ENCODE measurements around the gene EXTL1.

Gene EXTL1

DNA sequence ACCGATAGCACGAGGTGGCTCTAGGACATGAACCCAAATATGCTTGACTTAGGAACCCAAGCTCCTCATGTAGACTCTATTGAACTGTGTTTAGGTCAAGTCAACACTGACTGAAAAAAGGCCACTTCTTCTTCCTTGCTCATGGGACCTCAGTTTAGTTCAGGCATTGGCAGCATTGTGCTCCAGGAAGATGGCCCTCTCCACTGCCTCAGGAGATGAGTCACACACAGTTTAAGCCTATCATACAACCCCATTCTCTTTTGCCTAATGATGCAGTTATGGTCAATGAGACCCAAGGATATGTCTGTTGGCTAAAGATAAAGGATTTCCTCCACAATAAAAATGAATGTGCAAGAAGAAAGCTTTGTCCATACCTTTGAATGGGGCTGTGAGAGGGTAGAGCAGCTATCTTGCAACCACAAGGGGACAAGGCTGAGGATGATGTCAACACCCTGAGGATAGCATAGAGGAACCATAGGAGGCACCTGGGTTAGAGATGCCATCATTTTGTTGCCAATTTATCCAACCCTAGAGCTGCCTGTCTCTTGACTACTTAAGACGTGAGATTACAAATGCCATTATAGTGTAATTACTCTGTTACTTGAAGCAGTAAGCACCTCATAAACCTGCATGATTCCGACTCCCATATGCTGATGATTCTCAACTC is 48.9 kb downstream of the EXTL1 start:
- no peak for DNase-seq (ENCODE audit: low read depth)

DNA sequence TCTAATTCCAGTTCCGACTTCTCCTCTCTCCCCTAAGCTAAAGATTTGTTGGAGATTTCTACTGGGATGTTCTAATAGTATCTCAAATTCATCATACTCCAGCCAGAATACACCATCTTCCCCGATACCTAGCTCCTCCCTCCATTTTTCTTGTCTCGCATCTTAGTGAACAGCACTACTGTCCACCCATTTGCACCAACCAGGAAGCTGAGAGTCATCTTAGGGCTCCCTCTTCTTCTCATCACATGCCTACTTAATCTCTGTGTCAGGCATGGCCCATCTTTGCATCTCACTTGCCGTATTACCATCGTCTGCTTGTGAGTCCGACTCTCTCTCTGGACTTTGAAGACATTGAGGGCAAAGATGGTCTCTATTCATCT is 49.4 kb downstream of the EXTL1 start:
- no peak for DNase-seq (ENCODE audit: low read depth)

DNA sequence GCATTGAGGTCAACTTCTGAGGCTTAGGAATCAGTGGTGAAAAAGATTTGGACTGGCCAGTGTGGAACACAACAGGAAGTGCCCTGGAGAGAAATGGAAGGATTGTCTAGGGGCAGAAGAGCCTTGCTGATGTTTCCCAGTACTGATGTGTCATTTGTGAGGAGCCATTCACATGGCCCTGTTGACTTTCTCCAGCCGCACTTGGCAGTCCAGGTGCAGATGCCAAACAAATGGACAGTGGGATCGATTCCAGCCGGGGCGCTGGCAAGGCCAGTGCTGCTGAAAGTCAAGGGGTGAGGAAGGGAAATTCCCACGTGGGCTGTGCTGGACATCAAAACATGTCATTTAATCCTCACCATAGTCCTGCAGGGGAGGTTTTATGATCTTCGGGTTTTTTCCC is 50.7 kb downstream of the EXTL1 start:
- no peak for DNase-seq (ENCODE audit: low read depth)

DNA sequence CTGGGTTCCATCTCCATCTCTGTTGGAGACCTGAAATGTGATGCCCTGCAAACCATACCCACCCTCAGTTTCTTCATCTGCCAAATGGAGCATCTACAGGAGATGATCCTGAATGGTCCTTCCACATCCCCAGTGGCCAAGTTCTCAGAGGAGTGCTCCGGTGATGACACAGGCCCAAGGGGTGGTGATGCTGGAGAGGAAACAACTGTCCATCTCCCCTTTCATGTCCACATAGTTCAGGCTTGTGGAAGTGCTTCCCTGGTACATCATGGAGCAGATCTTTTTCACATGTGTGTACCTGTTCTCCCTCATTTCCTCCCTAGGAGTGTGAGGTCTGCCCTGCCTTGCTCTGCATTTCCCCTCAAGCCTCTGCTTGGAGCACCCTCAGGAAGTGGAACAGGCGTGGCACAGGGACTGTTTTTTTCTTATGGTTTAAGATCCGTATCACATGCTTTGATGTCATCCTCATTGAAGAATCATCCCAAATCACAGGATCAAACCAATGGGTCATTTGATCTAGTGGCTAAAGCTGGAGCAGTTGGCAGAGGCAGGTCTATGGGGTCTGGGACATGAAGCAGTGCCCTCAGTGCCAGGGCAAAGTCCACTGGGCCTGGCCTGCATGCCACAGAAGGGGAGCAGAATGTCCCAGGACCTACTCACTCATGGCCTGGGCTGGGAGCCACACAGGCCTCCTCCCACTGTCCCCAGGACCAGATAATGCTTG is 54.0 kb downstream of the EXTL1 start:
- no peak for DNase-seq (ENCODE audit: low read depth)

DNA sequence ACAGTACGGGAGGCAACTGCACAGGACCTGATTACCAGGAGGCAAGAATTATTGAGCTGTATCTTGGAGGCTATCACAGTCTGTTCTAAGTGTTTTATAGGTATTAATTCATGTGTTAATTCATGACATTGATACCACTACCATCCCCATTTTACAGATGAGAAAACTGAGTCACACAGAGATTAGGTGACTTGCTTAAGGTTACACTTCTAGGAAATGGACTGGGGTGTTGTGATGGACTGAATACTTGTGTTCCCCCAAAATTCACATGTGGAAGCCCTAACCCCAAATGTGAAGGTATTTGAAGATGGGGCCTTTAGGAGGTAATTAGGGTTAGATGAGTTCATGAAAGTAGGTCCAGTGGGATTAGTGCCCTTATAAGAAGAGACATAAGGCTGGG is 55.9 kb downstream of the EXTL1 start:
- DNase-seq (ENCODE audit: low read depth) = no peak

DNA sequence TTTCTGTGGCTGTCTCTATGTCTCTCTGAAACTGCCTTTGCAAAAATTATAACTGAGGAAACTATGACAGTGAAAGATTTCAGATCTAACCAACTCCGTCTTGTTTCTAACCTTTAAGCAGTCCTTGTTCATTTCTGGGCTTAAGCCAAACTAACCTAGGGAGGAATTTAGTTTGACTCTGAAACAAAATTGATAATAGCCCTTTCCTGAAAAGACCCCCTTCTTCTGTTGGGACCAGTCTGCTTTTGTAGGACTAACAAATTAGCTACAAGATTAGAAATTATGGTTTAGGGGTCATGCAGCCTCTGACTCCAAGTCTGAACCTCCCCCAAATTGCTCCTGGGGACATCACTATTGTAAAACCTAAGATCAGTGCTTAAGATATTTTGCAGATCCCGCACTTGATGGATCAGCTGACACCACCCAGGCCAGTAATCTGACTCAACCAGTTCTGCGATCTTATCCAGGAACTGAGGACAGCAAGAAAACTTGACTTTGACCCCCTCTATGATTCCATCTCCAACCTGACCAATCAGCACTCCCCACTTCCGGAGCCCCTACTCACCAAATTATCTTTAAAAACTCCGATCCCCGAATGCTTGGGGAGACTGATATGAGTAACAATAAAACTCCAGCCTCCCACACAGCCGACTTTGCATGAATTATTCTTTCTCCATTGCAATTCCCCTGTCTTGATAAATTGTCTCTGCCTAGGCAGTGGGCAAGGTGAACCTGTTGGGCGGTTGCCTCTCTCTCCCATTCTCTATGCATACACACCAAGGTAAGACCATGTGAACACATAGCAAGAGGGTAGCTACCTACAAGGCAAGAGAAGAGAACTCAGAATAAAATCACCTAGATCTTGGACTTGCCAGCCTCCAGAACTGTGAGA is 57.0 kb downstream of the EXTL1 start:
- no peak for DNase-seq (ENCODE audit: low read depth)

DNA sequence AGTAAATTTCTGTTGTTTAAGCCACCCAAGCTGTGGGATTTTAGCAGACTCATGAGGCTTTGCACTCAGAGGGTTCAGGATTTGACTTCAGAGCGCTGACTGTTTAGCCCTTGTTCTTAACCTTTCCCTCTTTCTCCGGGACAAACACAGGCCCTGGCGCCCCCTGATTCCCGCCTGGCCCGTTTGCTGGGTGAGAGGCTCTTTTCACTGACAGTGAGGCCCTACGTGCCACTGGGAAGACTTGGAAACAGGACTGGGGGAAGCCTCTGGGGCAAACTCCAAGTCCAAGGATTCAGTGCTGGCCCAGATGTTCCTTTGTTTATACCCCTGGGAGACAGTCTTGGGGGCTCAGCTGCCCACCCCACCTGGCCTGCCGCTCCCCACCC is 57.6 kb downstream of the EXTL1 start:
- no peak for DNase-seq (ENCODE audit: low read depth)

DNA sequence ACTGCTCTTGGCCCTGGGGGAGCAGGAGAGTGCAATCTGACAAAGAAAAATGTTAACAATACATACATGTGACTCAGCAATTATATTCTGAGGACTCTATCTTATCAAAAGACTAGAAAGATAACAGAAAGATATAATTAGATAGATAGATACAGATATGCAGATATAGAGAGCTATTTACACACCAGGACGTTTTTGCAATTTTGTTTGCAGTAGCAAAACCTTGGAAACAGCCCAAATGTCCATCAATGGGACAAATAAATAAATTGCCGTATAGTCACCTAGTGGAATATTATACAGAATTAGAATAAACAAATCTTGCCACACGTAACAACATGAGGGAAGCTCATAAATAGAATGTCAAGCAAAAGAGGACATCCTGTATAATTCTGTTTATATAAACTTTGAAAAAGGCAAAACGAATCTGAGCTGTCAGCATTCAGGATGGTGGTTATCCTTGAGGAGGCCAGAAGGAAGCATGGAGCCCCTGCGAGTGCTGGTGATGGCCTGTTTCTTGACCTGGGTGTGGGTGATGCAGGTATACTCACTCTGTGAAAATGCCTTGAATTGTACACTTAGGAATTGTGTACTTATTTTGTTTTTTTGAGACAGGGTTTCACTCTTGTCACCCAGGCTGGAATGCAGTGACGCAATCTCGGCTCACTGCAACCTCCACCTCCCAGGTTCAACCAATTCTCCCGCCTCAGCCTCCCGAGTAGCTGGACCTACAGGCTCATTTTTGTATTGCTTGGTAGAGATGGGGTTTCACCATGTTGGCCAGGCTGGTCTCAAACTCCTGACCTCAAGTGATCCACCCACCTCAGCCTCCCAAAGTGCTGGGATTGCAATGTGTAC is 58.6 kb downstream of the EXTL1 start:
- DNase-seq (ENCODE audit: low read depth) = no peak

DNA sequence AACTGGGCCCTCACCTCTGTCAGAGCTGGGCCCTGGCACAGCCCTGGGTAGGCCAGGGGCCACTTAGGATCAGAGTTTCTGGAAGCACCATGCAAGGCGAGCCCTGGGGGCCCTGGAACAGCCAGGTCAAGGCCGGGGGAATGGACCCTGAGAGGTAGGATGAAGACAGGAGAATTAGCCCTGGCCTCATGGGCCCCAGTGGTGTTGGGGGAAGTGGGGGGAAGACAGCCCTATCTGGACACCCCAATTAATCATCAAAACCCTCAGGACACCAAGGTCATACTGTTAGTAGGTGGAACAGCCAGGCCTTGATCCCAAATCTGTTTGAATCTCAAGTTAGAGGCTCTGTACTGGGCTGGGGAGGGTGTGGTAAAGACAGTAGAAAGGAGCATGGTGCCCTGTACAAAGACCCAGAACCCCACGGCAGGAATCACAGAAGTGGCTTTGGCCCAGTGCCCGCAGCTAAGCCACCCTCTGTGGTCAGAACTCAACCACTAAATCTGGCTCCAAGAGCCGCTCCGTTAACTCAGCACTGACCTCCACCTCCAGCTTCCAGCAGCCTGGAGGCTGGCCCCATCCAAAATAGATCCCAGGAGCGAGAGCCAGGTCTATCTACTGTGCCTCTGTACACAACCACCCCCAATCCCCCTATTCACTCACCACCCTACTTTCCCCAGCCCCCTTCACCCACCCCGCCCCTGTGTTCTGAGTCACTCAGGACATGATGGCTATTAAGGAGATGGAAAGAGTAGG is 59.9 kb downstream of the EXTL1 start:
- no peak for DNase-seq (ENCODE audit: low read depth)

DNA sequence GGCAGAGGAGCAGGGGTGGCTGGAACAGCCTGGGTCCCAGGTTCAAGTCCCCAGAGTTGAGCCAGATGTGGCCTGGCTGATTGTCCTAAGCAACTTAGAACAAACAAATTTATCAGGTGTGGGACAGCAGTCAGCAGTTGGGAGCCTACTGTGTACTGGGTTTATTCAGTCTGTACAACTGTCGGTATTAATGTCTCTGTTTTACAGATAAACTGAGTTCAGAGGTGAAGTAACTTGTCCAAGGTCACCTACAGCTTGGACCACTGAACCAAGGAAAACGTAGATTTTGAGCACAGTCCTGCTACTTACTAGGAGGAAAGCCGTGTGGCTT is 60.4 kb downstream of the EXTL1 start:
- DNase-seq (ENCODE audit: low read depth) = no peak

DNA sequence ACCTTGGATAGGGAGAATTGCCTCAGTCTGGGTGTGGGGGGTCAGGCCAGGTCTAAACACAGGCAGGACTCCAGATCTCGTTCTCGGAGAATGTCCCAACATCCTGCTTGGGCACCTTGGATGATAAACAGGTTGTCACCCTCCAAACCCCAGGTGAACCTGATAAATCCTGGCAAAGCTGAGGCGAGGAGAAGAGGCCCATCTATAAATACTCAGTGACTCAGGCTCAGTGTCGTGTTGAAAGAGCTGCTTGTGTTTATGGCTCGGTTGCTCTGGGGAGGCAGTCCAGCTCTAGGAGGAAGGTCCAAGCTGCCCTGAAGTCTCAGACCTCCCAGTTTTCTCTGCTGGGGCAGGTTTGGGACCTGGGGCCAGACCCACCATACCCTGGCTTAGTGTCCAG is 61.6 kb downstream of the EXTL1 start:
- DNase-seq (ENCODE audit: low read depth) = no peak

DNA sequence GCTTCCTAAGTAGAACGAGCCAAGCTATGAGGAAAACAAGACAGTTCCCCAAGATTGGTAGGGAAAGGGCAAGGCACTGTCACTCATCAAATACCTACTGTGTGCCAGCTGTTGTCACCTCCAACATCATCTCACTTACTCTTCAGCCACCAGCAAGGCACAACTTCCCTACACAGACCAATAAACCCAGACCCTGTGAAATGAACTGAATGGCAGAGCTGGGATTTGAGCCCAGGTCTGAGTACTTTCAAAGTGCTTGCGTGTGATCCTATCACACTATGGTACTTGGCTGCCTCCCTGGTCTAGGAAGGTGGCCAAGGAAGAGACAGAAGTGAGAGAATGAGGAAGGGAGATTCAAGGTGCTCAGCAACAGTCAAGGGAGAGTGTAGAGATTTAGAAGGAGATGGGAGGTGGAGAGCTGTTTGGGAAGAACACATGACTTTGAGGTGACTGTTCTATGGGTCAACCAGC is 62.6 kb downstream of the EXTL1 start:
- no peak for DNase-seq (ENCODE audit: low read depth)

DNA sequence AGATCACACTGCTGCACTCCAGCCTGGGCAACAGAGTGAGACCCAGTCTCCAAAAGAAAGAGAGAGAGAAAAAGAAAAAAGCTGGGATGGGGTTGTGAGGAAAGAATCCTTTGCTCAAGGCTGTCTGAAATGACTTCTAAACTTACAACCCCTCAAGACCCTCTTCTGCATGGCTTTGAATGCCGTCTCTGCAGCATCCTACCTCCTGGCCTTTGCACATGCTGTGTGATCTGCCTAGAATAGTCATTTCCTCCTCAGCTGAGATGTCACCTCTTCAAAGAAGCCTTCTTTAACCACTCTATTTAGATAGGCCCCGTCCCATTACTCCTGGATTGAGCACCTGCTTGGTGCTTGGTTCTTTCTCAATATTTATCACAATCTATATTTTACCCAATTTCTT is 63.3 kb downstream of the EXTL1 start:
- no peak for DNase-seq (ENCODE audit: low read depth)
